Chondrocyte (in vitro differentiated cells): ENCODE data around the gene DSG4. TPM values are rescaled to one million over a fixed set of nuclear protein-coding genes. Genes with fewer than 3 reads are reported as not detected.
"Not testable (repeated sequence)": the region's sequence is repeated elsewhere in the genome, so short reads cannot be mapped to it uniquely, and the experiment has no call there.

Experiments used
- DNase-seq: peaks from one replicate; pipeline ENCODE4 v3.0.0; 2021; ENCODE audit warnings: mixed read lengths, low spot score
- H3K27ac Mint-ChIP-seq: one replicate; pipeline ENCODE4 v1.8.0; 2021; ENCODE audit warnings: mild to moderate bottlenecking, moderate library complexity, mixed read lengths; ENCODE audit not compliant: unreplicated experiment
- H3K27me3 Mint-ChIP-seq: 2 replicates; pipeline ENCODE4 v1.8.0; 2021; ENCODE audit warnings: low read depth, mixed read lengths
- H3K36me3 Mint-ChIP-seq: 2 replicates; pipeline ENCODE4 v1.8.0; 2021; ENCODE audit warnings: low read depth, mixed read lengths
- H3K4me1 Mint-ChIP-seq: 2 replicates; pipeline ENCODE4 v1.8.0; 2021; ENCODE audit warnings: low read depth, mild to moderate bottlenecking, mixed read lengths
- H3K4me3 Mint-ChIP-seq: one replicate; pipeline ENCODE4 v1.8.0; 2021; ENCODE audit warnings: mild to moderate bottlenecking, moderate library complexity, mixed read lengths; ENCODE audit not compliant: unreplicated experiment
- H3K9me3 Mint-ChIP-seq: 2 replicates; pipeline ENCODE4 v1.8.0; 2021; ENCODE audit warnings: low read depth, mixed read lengths
- CTCF ChIP-seq: fragments of 200-600 bp; sonication (generic); IDR thresholded peaks from 2 replicates; pipeline ENCODE4 v1.5.0; 2021; ENCODE audit warnings: antibody characterized with exemption, mild to moderate bottlenecking, moderate library complexity
- long read RNA-seq: library from polyadenylated mRNA; stranded (forward); transcript quantifications from one replicate; pipeline ENCODE4 v2.0.0, GENCODE V29; 2021
- total RNA-seq: library from RNA; stranded (reverse); gene quantifications from 3 replicates; pipeline ENCODE4 v1.2.1, GENCODE V29; 2021

The DSG4 gene
- total RNA-seq, result not detected in 3 replicates
- long read RNA-seq, result 0 reads

GRCh38 chr18:31376477-31376876 is at the start of gene DSG4:
DSG4 (plus strand) TSS chr18:31376777; CDS start chr18:31376912, 135 bp downstream.
- TF ChIP-seq CTCF, result no peak
- H3K4me1 Mint-ChIP-seq, result no peaks in the 10 kb centered on the region
- H3K36me3 Mint-ChIP-seq, result no peaks in the 10 kb centered on the region
- no peak within 1 kb of the TSS for H3K4me3 Mint-ChIP-seq
- no peak for DNase-seq
- H3K9me3 Mint-ChIP-seq, result no peaks in the 10 kb centered on the region
- no peak within 1 kb of the TSS for H3K27ac Mint-ChIP-seq
- peaks cover 29% of the 10 kb centered on the region for H3K27me3 Mint-ChIP-seq

GRCh38 chr18:31329787-31330438 is 46.7 kb upstream of the DSG4 start:
- H3K27ac Mint-ChIP-seq, result no peak overlapping the region
- TF ChIP-seq CTCF, result no peak

GRCh38 chr18:31343454-31343853 is 33.1 kb upstream of the DSG4 start:
- Mint-ChIP-seq H3K4me3 (no peak overlapping the region), H3K9me3 (peaks cover 2% of the 10 kb centered on the region), H3K27ac (no peak overlapping the region), H3K36me3 (no peaks in the 10 kb centered on the region), H3K4me1 (no peaks in the 10 kb centered on the region), H3K27me3 (peaks cover 22% of the 10 kb centered on the region)
- TF ChIP-seq CTCF, result no peak
- no peak for DNase-seq

More at GRCh38 chr18:31329787-31330438, 46.7 kb upstream of the DSG4 start:
- peaks cover 7% of the 10 kb centered on the region for H3K4me1 Mint-ChIP-seq
- DNase-seq, result no peak
- H3K9me3 Mint-ChIP-seq, result no peaks in the 10 kb centered on the region
- H3K27me3 Mint-ChIP-seq, result peaks cover 32% of the 10 kb centered on the region
- no peak overlapping the region for H3K4me3 Mint-ChIP-seq
- peaks cover 2% of the 10 kb centered on the region for H3K36me3 Mint-ChIP-seq

- not testable (repeated sequence) for DNase-seq, H3K36me3 Mint-ChIP-seq, H3K27ac Mint-ChIP-seq, H3K4me3 Mint-ChIP-seq, H3K9me3 Mint-ChIP-seq, H3K4me1 Mint-ChIP-seq, H3K27me3 Mint-ChIP-seq
Observed at GRCh38 chr18:31353336-31353735, 23.2 kb upstream of the DSG4 start.

- Mint-ChIP-seq H3K27ac (no peak overlapping the region), H3K27me3 (peaks cover 5% of the 10 kb centered on the region), H3K4me3 (no peak overlapping the region), H3K4me1 (no peaks in the 10 kb centered on the region), H3K9me3 (peaks cover 4% of the 10 kb centered on the region), H3K36me3 (no peaks in the 10 kb centered on the region)
- DNase-seq, result no peak
- no peak for TF ChIP-seq CTCF
Observed at GRCh38 chr18:31354990-31355389, 21.6 kb upstream of the DSG4 start.

- H3K27me3 Mint-ChIP-seq, result peaks cover 5% of the 10 kb centered on the region
- no peak for TF ChIP-seq CTCF
- no peak overlapping the region for H3K4me3 Mint-ChIP-seq
- H3K4me1 Mint-ChIP-seq, result no peaks in the 10 kb centered on the region
- H3K36me3 Mint-ChIP-seq, result no peaks in the 10 kb centered on the region
- H3K9me3 Mint-ChIP-seq, result peaks cover 4% of the 10 kb centered on the region
- H3K27ac Mint-ChIP-seq, result no peak overlapping the region
- no peak for DNase-seq
Observed at GRCh38 chr18:31356025-31356424, 20.6 kb upstream of the DSG4 start.
